A549 (cell line): ENCODE data around the gene SPATA31D4.

ENCODE experiments used
- CTCF ChIP-seq: fragments of >200 bp; sonication (Bioruptor Twin); formaldehyde crosslinking; IDR thresholded peaks from 3 replicates; pipeline ENCODE4 v1.5.1; 2016
- MAZ ChIP-seq: fragments of 150-350 bp; IDR thresholded peaks from 2 replicates; pipeline ENCODE4 v1.6.1; 2014; ENCODE audit warnings: antibody characterized with exemption, low read depth, low read length, borderline replicate concordance
- POLR2A ChIP-seq: IDR thresholded peaks from 2 replicates; pipeline ENCODE4 v1.6.1; 2012; ENCODE audit warnings: mild to moderate bottlenecking, low read length
- SMC3 ChIP-seq: fragments of >200 bp; sonication (Bioruptor Twin); formaldehyde crosslinking; IDR thresholded peaks from 3 replicates; pipeline ENCODE4 v1.6.1; 2018; ENCODE audit warnings: inconsistent platforms

- TF ChIP-seq SMC3 = no peak
- no peak for TF ChIP-seq MAZ
- no peak for TF ChIP-seq POLR2A
- no peak for TF ChIP-seq CTCF
Observed at GRCh38 chr9:81971727-81972126, 43.5 kb downstream of the SPATA31D4 start.
